Body of pancreas (tissue), 4 donors: Measurements from ENCODE around the gene ARID3A. TPM values are rescaled to one million over a fixed set of nuclear protein-coding genes. Genes with fewer than 3 reads are reported as not detected.

Experiments
- ATAC-seq: fragments of 150-250 bp; one replicate; pipeline ENCODE4 v1.9.1; 2016
- DNase-seq, 4 donors: peaks; one replicate each; pipeline ENCODE4 v3.0.0-alpha.2; 2019
- H3K27ac ChIP-seq, 4 donors: fragments of 200-600 bp; sonication (generic); 1 replicate in 3 of 4; 2 replicates in 1 of 4; pipeline versions ENCODE4 v1.5.1 to v1.6.1; 2016 to 2019; ENCODE audit warnings: mild to moderate bottlenecking in 1 of 4, mixed read lengths in 1 of 4, moderate library complexity in 1 of 4
- H3K27me3 ChIP-seq, 2 donors: fragments of 200-600 bp; sonication (generic); one replicate each; pipeline ENCODE4 v1.6.0; 2016; ENCODE audit warnings: mild to moderate bottlenecking in 1 of 2
- H3K36me3 ChIP-seq, 2 donors: fragments of 200-600 bp; sonication (generic); replicated peaks in 1 of 2; 2 replicates each; pipeline ENCODE4 v1.5.1; 2016; ENCODE audit warnings: low read depth in 2 of 2; ENCODE audit not compliant: insufficient read depth in 1 of 2
- H3K4me1 ChIP-seq: fragments of 200-600 bp; sonication (generic); one replicate; pipeline ENCODE4 v1.6.0; 2016
- H3K4me3 ChIP-seq, 2 donors: fragments of 200-600 bp; sonication (generic); 1 replicate in 1 of 2; 2 replicates in 1 of 2; pipeline ENCODE4 v1.5.1; 2016 to 2019
- H3K9me3 ChIP-seq, 3 donors: fragments of 200-600 bp; sonication (generic); 1 replicate in 2 of 3; 2 replicates in 1 of 3; pipeline ENCODE4 v1.5.1; 2016
- CTCF ChIP-seq, 7 experiments: fragments of 450-650 bp in 4 of 7; fragments of 200-600 bp in 3 of 7; sonication (generic) in 3 of 7; IDR thresholded peaks; one replicate each; pipeline ENCODE4 v1.5.1; 2016 to 2019; ENCODE audit warnings: antibody characterized with exemption in 7 of 7
- POLR2A ChIP-seq, 3 donors: fragments of 450-650 bp; IDR thresholded peaks; one replicate each; pipeline ENCODE4 v1.6.1; 2016; ENCODE audit warnings: antibody characterized with exemption in 3 of 3, mild to moderate bottlenecking in 2 of 3
- WGBS, 2 donors: methylation state at CpG; one replicate each; pipeline ENCODE4 v1.1.5; 2017; 5-methylcytosine and 5-hydroxymethylcytosine counted together
- intact Hi-C: fragments of 100-400 bp; cut with DNase I; formaldehyde crosslinking; loops from one replicate; pipeline ENCODE4 v1.15.1; 2023
- total RNA-seq, 2 donors: library from RNA; depleted of rRNA; stranded (reverse); fragments of >200 nt; gene quantifications; one replicate each; pipeline ENCODE4 v1.1.0, GENCODE V29; 2016

ARID3A gene
- total RNA-seq, 2 donors from 2014 or later, result 3.1 to 5.9 TPM

- DNase-seq, result no peak
- Histone ChIP-seq H3K27me3 (peaks cover 0 to 20% of the 10 kb centered on the region in 2 donors), H3K4me3 (no peak overlapping the region), H3K27ac (no peak overlapping the region), H3K4me1 (peaks cover 14% of the 10 kb centered on the region), H3K36me3 (no peaks in the 10 kb centered on the region), H3K9me3 (no peaks in the 10 kb centered on the region)
- 58 to 81% methylated on average over 4 of the region's 4 CpGs for WGBS, 2 donors
- intact Hi-C loops, result no loop called here
- ATAC-seq, result no peak
- TF ChIP-seq CTCF (IDR thresholded peaks at IDR 0.05) (no peak), POLR2A (IDR thresholded peaks at IDR 0.05) (no peak)
Observed at GRCh38 chr19:1002600-1002999, 76.8 kb downstream of the ARID3A start.

- H3K9me3 ChIP-seq, result no peaks in the 10 kb centered on the region
Observed at GRCh38 chr19:1003283-1003682, 77.4 kb downstream of the ARID3A start.

GRCh38 chr19:1004204-1004802 is 78.5 kb downstream of the ARID3A start:
- intact Hi-C loops, result no loop called here
- peaks cover 0 to 13% of the 10 kb centered on the region in 2 donors for H3K27me3 ChIP-seq

More at GRCh38 chr19:1003283-1003682, 77.4 kb downstream of the ARID3A start:
- ATAC-seq (no peak), DNase-seq (no peak)
- 79 to 82% methylated on average over 24 to 29 of the region's 37 CpGs for WGBS, 2 donors
- intact Hi-C loops, result no loop called here
- Histone ChIP-seq H3K4me3 (no peak overlapping the region), H3K27me3 (peaks cover 0 to 20% of the 10 kb centered on the region in 2 donors), H3K27ac (no peak overlapping the region), H3K36me3 (no peaks in the 10 kb centered on the region), H3K4me1 (peaks cover 14% of the 10 kb centered on the region)
- TF ChIP-seq CTCF (IDR thresholded peaks at IDR 0.05) (no peak), POLR2A (IDR thresholded peaks at IDR 0.05) (no peak)

GRCh38 chr19:1004803-1005664 is 79.2 kb downstream of the ARID3A start:
- TF ChIP-seq POLR2A (IDR thresholded peaks at IDR 0.05) (no peak), CTCF (IDR thresholded peaks at IDR 0.05) (no peak)
- peaks cover under 1 to 3% of the 10 kb centered on the region in 2 donors for H3K36me3 ChIP-seq
- H3K27ac ChIP-seq, result no peak overlapping the region
- no peak for ATAC-seq
- H3K4me1 ChIP-seq, result peaks cover 14% of the 10 kb centered on the region
- DNase-seq, result no peak
- intact Hi-C loops, result no loop called here
- H3K9me3 ChIP-seq, result no peaks in the 10 kb centered on the region
- WGBS, 2 donors, result 88 to 93% methylated on average over 29 to 70 of the region's 70 CpGs
- no peak overlapping the region for H3K4me3 ChIP-seq
- peaks cover 0 to 11% of the 10 kb centered on the region in 2 donors for H3K27me3 ChIP-seq

More at GRCh38 chr19:1004204-1004802, 78.5 kb downstream of the ARID3A start:
- DNase-seq (no peak), ATAC-seq (no peak)
- H3K9me3 ChIP-seq, result no peaks in the 10 kb centered on the region
- no peak overlapping the region for H3K27ac ChIP-seq
- H3K4me1 ChIP-seq, result peaks cover 14% of the 10 kb centered on the region
- 48 to 64% methylated on average over 17 to 32 of the region's 32 CpGs for WGBS, 2 donors
- no peaks in the 10 kb centered on the region for H3K36me3 ChIP-seq
- H3K4me3 ChIP-seq, result no peak overlapping the region
- no peak for TF ChIP-seq CTCF (IDR thresholded peaks at IDR 0.05)
- TF ChIP-seq POLR2A (IDR thresholded peaks at IDR 0.05), result no peak
